ENCODE measurements around the gene EDN2. TPM values are rescaled to one million over a fixed set of nuclear protein-coding genes. Genes with fewer than 3 reads are reported as not detected.

Gene EDN2
- total RNA-seq, 1 experiment from 2014 or later, result 0.24 TPM

- no peak for DNase-seq
- H3K27ac ChIP-seq (ENCODE audit: insufficient read length, low read depth, low read length), result no peak overlapping the region
- H3K27ac Mint-ChIP-seq, result no peak overlapping the region
- H3K56ac ChIP-seq (ENCODE audit: insufficient read length, low read depth, low read length), result no peak overlapping the region
- no peak overlapping the region for H2BK20ac ChIP-seq (ENCODE audit: low read depth, low read length, poor library complexity, severe bottlenecking)
- H3K36me3 Mint-ChIP-seq (ENCODE audit: insufficient read depth in 1 of 3, low read depth in 3 of 3), result peaks cover 0 to 5% (median 2%) of the 10 kb centered on the region in 3 experiments; a peak in 3 of 7 replicates
- no peaks in the 10 kb centered on the region for H3K4me1 ChIP-seq (ENCODE audit: insufficient read depth, low read length)
- H3K4ac ChIP-seq (ENCODE audit: low read depth, low read length), result no peak overlapping the region
- H3K27me3 Mint-ChIP-seq (ENCODE audit: low read depth), result peaks cover 12% of the 10 kb centered on the region
- no peak overlapping the region for H3K18ac ChIP-seq (ENCODE audit: insufficient read length, low read depth, low read length)
- no peak overlapping the region for H2AK5ac ChIP-seq (ENCODE audit: insufficient read length, low read length)
- H2BK15ac ChIP-seq (ENCODE audit: low read depth, low read length), result no peak overlapping the region
- peaks cover 0 to 12% of the 10 kb centered on the region in 2 experiments; a peak in 2 of 4 replicates for H3K4me1 Mint-ChIP-seq
- no peak overlapping the region for H2BK5ac ChIP-seq (ENCODE audit: insufficient read length, low read length)
- no peak for TF ChIP-seq CTCF (conservative IDR thresholded peaks at IDR 0.05)
- H2AFZ ChIP-seq (ENCODE audit: low read length), result no peak overlapping the region
- H4K8ac ChIP-seq (replicated peaks; ENCODE audit: insufficient read length, low read depth, low read length), result no peak overlapping the region
- no peak overlapping the region for H4K5ac ChIP-seq (ENCODE audit: insufficient read length, low read depth, low read length)
- no peak overlapping the region for H3K4me2 ChIP-seq (ENCODE audit: insufficient read depth, insufficient read length, low read length)
- H4K91ac ChIP-seq (ENCODE audit: insufficient read length, low read depth, low read length), result no peak overlapping the region
- H2BK120ac ChIP-seq (ENCODE audit: low read depth, low read length, poor library complexity, severe bottlenecking), result no peak overlapping the region
- no peak overlapping the region for H3K23ac ChIP-seq (ENCODE audit: insufficient read length, low read depth, low read length)
- no peaks in the 10 kb centered on the region for H4K20me1 ChIP-seq (ENCODE audit: control insufficient read depth, insufficient read depth, insufficient read length)
- no peak overlapping the region for H3K9ac ChIP-seq (ENCODE audit: extremely low read depth, insufficient read length, low read length)
- no peaks in the 10 kb centered on the region for H3K79me1 ChIP-seq (ENCODE audit: insufficient read depth, low read depth, low read length, poor library complexity, severe bottlenecking)
- no peak overlapping the region for H2BK12ac ChIP-seq (ENCODE audit: insufficient read length, low read depth, low read length)
- no peak overlapping the region for H3K4me3 Mint-ChIP-seq
- no peaks in the 10 kb centered on the region for H3K9me3 ChIP-seq (ENCODE audit: control insufficient read depth, low read depth, low read length)
- H3K79me2 ChIP-seq (ENCODE audit: insufficient read depth, low read length), result no peaks in the 10 kb centered on the region
- no peak overlapping the region for H3K14ac ChIP-seq (ENCODE audit: insufficient read depth, low read length)
- WGBS (ENCODE audit: extremely low coverage, insufficient read length, low lambda C conversion rate), result 100% methylated on average over 2 of the region's 18 CpGs
- H3K9me3 Mint-ChIP-seq, result peaks cover 17 to 30% of the 10 kb centered on the region in 2 experiments; a peak in 4 of 5 replicates
- H3K23me2 ChIP-seq (ENCODE audit: insufficient read length, low read depth, low read length, poor library complexity, severe bottlenecking), result no peaks in the 10 kb centered on the region
- H3T11ph ChIP-seq (ENCODE audit: low read length), result no peak overlapping the region
- H3K27me3 ChIP-seq (ENCODE audit: insufficient read depth, low read length), result no peaks in the 10 kb centered on the region
These were observed 41.6 kb upstream of the EDN2 start for GRCh38 chr1:41525891-41526587.

Data from H9 (cell line).